HepG2 (cell line): Measurements from ENCODE around the gene CNGA2. TPM values are rescaled to one million over a fixed set of nuclear protein-coding genes. Genes with fewer than 3 reads are reported as not detected.

Source experiments
- ATAC-seq: fragments of 200-7000 bp; cut with Tn5 transposase; 3 replicates; pipeline ENCODE4 v1.9.1; 2020; ENCODE audit warnings: mild to moderate bottlenecking, moderate library complexity
- BruUV-seq: library from RNA; stranded (reverse); fragments of 400-500 nt; replicated peaks from 2 replicates; lab custom pipeline; 2021; lab: Mats Ljungman, UMichigan
- CTCF ChIA-PET: fragments of 300-600 bp; formaldehyde crosslinking; extraction: SDS; loops from one replicate; lab custom pipeline; 2021; ENCODE audit warnings: low total read pairs, inconsistent platforms, low intra/inter-chr PET ratio; lab: Yijun Ruan, JAX
- POLR2A ChIA-PET: fragments of 350-600 bp; sonication (Branson Sonifier 250); formaldehyde crosslinking; loops from one replicate; lab custom pipeline; 2020; ENCODE audit warnings: antibody characterized with exemption, inconsistent platforms; lab: Yijun Ruan, JAX
- DNase-seq: peaks from one replicate; pipeline ENCODE4 v3.0.0-alpha.2; 2015; ENCODE audit warnings: low spot score
- FAIRE-seq: peaks from 3 replicates; lab custom pipeline; 2011; peaks lifted over from hg19 to GRCh38; lab: Jason Lieb, UNC
- H2AFZ ChIP-seq: one replicate; pipeline ENCODE4 v1.6.1; 2011; ENCODE audit warnings: low read length, inconsistent platforms
- H3K27ac ChIP-seq: fragments of 300-600 bp; 3 replicates; pipeline ENCODE4 v1.8.0; 2011; ENCODE audit warnings: mixed run types, mild to moderate bottlenecking, mixed read lengths, low read length, inconsistent platforms; ENCODE audit not compliant: insufficient read depth; ENCODE audit errors: extremely low read length
- H3K27me3 ChIP-seq, 2 experiments: fragments of 200-600 bp in 1 of 2; 2 replicates in 1 of 2; 3 replicates in 1 of 2; pipeline versions ENCODE4 v1.6.0 to v1.8.0; 2011; ENCODE audit warnings: low read length in 2 of 2, mild to moderate bottlenecking in 2 of 2, moderate library complexity in 2 of 2, inconsistent platforms in 1 of 2; ENCODE audit not compliant: insufficient read depth in 2 of 2, control insufficient read depth in 1 of 2
- H3K36me3 ChIP-seq, 2 experiments: fragments of 200-600 bp in 1 of 2; replicated peaks in 1 of 2; 2 replicates in 1 of 2; 3 replicates in 1 of 2; pipeline versions ENCODE4 v1.5.1 to v1.8.0; 2011; ENCODE audit warnings: low read length in 2 of 2, inconsistent platforms in 1 of 2; ENCODE audit not compliant: insufficient read depth in 2 of 2, control insufficient read depth in 1 of 2
- H3K4me1 ChIP-seq: 2 replicates; pipeline ENCODE4 v1.5.1; 2012; ENCODE audit warnings: low read length, inconsistent platforms; ENCODE audit not compliant: insufficient read depth
- H3K4me2 ChIP-seq: 2 replicates; pipeline ENCODE4 v1.6.0; 2011; ENCODE audit warnings: low read depth, low read length, inconsistent platforms
- H3K4me3 ChIP-seq, 3 experiments: fragments of 200-600 bp in 1 of 3; sonication (generic), shearing (Covaris generic) in 1 of 3; replicated peaks in 1 of 3; 2 replicates each; pipeline ENCODE4 v1.5.1; 2011 to 2016; ENCODE audit warnings: low read length in 3 of 3, inconsistent platforms in 2 of 3, low read depth in 2 of 3, mild to moderate bottlenecking in 2 of 3, control low read depth in 1 of 3, mixed read lengths in 1 of 3; ENCODE audit not compliant: insufficient read depth in 1 of 3
- H3K79me2 ChIP-seq: one replicate; pipeline ENCODE4 v1.6.1; 2011; ENCODE audit warnings: low read length, inconsistent platforms; ENCODE audit not compliant: insufficient read depth
- H3K9ac ChIP-seq: 2 replicates; pipeline ENCODE4 v1.6.0; 2011; ENCODE audit warnings: mild to moderate bottlenecking, low read depth, low read length, inconsistent platforms; ENCODE audit not compliant: insufficient read depth
- H3K9me3 ChIP-seq: 2 replicates; pipeline ENCODE4 v1.5.1; 2012; ENCODE audit warnings: mild to moderate bottlenecking, low read length
- H4K20me1 ChIP-seq: 2 replicates; pipeline ENCODE4 v1.6.0; 2011; ENCODE audit warnings: inconsistent platforms, mild to moderate bottlenecking, low read length, moderate library complexity; ENCODE audit not compliant: insufficient read depth
- CBX1 ChIP-seq: IDR thresholded peaks from one replicate; pipeline ENCODE4 v1.6.1; 2016; ENCODE audit warnings: antibody characterized with exemption, low read depth
- GFI1 ChIP-seq: sonication (generic); formaldehyde crosslinking; IDR thresholded peaks from 2 replicates; pipeline ENCODE4 v1.5.0; 2020; ENCODE audit warnings: missing genetic modification reagents, mild to moderate bottlenecking, borderline replicate concordance
- POGZ ChIP-seq: sonication (generic); formaldehyde crosslinking; IDR thresholded peaks from 2 replicates; pipeline ENCODE4 v1.4.0; 2020; ENCODE audit warnings: mild to moderate bottlenecking, missing genetic modification reagents
- RBM39 ChIP-seq: fragments of 200-400 bp; formaldehyde crosslinking; IDR thresholded peaks from one replicate; pipeline ENCODE4 v1.6.1; 2018; ENCODE audit warnings: antibody characterized with exemption, mild to moderate bottlenecking, low read depth, low read length; ENCODE audit not compliant: poor library complexity, severe bottlenecking
- SALL2 ChIP-seq: sonication (generic); formaldehyde crosslinking; IDR thresholded peaks from 2 replicates; pipeline ENCODE4 v1.8.1; 2023; ENCODE audit warnings: mild to moderate bottlenecking, missing genetic modification reagents, inconsistent platforms
- ZFP36L1 ChIP-seq: sonication (generic); formaldehyde crosslinking; IDR thresholded peaks from 2 replicates; pipeline ENCODE4 v1.8.0; 2022; ENCODE audit warnings: mild to moderate bottlenecking, missing genetic modification reagents, moderate library complexity
- ZKSCAN8 ChIP-seq: IDR thresholded peaks from 2 replicates; pipeline ENCODE4 v1.6.1; 2016; ENCODE audit warnings: borderline replicate concordance, missing genetic modification reagents, missing compliant biosample characterization
- ZNF121 ChIP-seq: sonication (generic); formaldehyde crosslinking; IDR thresholded peaks from 2 replicates; pipeline ENCODE4 v1.5.0; 2020; ENCODE audit warnings: mild to moderate bottlenecking, missing genetic modification reagents
- ZNF143 ChIP-seq: sonication (generic); formaldehyde crosslinking; IDR thresholded peaks from 2 replicates; pipeline ENCODE4 v1.4.0; 2020; ENCODE audit warnings: missing genetic modification reagents
- ZNF20 ChIP-seq: sonication (generic); formaldehyde crosslinking; IDR thresholded peaks from 2 replicates; pipeline ENCODE4 v1.4.0; 2020; ENCODE audit warnings: mild to moderate bottlenecking, moderate library complexity, missing genetic modification reagents
- ZNF530 ChIP-seq: sonication (generic); formaldehyde crosslinking; IDR thresholded peaks from 2 replicates; pipeline ENCODE4 v1.5.0; 2020; ENCODE audit warnings: low read depth, mild to moderate bottlenecking, missing genetic modification reagents
- WGBS: methylation state at CpG from one replicate; pipeline ENCODE4 v1.1.6; 2017; ENCODE audit warnings: low lambda C conversion rate; 5-methylcytosine and 5-hydroxymethylcytosine counted together
- in situ Hi-C: cut with HindIII; loops from 2 replicates; pipeline ENCODE4 v1.10.0; 2017; ENCODE audit warnings: low pct_unique_long_range_greater_than_20kb; ENCODE audit not compliant: extremely low pct_ligation_motif_present
- intact Hi-C: fragments of 100-400 bp; cut with micrococcal nuclease; formaldehyde crosslinking; loops from one replicate; pipeline ENCODE4 v1.10.0; 2022; ENCODE audit not compliant: unreplicated experiment
- polyA plus RNA-seq, 8 experiments: library from polyadenylated mRNA; depleted of rRNA in 3 of 8; stranded (reverse) in 7 of 8; unstranded in 1 of 8; fragments of >200 nt; fragmentation: Illumina TruSeq in 4 of 8; extraction: Trizol in 4 of 8; gene quantifications; 2 replicates each; pipeline versions ENCODE4 v1.2.1 to v1.2.3, GENCODE V29; 2011 to 2016; ENCODE audit warnings: low read depth in 4 of 8, missing spikeins in 1 of 8, mixed read lengths in 1 of 8; ENCODE audit not compliant: insufficient read depth in 1 of 8
- total RNA-seq, 5 experiments: library from RNA; depleted of rRNA; stranded (reverse); fragments of >200 nt; fragmentation: Illumina TruSeq; extraction: Trizol; gene quantifications; 2 replicates each; pipeline ENCODE4 v1.2.3, GENCODE V29; 2016; ENCODE audit warnings: low read depth in 1 of 5
- TF ChIP-seq, protein P1 (sequence below): sonication (generic); formaldehyde crosslinking; IDR thresholded peaks from 2 replicates; pipeline ENCODE4 v1.4.0; 2020; ENCODE audit warnings: mild to moderate bottlenecking, missing genetic modification reagents, borderline replicate concordance

CNGA2 gene
- total and polyA plus RNA-seq, 2 of the 13 experiments (the other 11 are each of a cell fraction or from before 2014, with no cell fraction given): not detected

- no peak overlapping the region for H3K4me2 ChIP-seq
- no peak for ATAC-seq
These were observed 5.4 kb upstream of the CNGA2 start for GRCh38 chrX:151729056-151729725.

More at GRCh38 chrX:151729056-151729725, 5.4 kb upstream of the CNGA2 start:
- Histone ChIP-seq H2AFZ (no peak overlapping the region), H4K20me1 (no peaks in the 10 kb centered on the region), H3K4me1 (no peaks in the 10 kb centered on the region), H3K27ac (no peak overlapping the region), H3K79me2 (no peaks in the 10 kb centered on the region), H3K9ac (no peak overlapping the region), H3K36me3 (no peaks in the 10 kb centered on the region), H3K4me3 (no peak overlapping the region), H3K27me3 (no peaks in the 10 kb centered on the region), H3K9me3 (no peaks in the 10 kb centered on the region)
- no TSS peak for BruUV-seq
- FAIRE-seq (no peak), DNase-seq (no peak)
- TF ChIP-seq ZKSCAN8 (CRISPR knock-in tag): no peak
- TF ChIP-seq ZFP36L1: no peak
- no peak for TF ChIP-seq POGZ (CRISPR knock-in tag)
- TF ChIP-seq ZNF20 (CRISPR knock-in tag): no peak
- TF ChIP-seq ZNF530 (CRISPR knock-in tag): no peak
- TF ChIP-seq SALL2 (CRISPR knock-in tag): no peak
- no peak for TF ChIP-seq ZNF143 (CRISPR knock-in tag)
- no peak for TF ChIP-seq RBM39
- no peak for TF ChIP-seq GFI1
- TF ChIP-seq, protein P1, sequence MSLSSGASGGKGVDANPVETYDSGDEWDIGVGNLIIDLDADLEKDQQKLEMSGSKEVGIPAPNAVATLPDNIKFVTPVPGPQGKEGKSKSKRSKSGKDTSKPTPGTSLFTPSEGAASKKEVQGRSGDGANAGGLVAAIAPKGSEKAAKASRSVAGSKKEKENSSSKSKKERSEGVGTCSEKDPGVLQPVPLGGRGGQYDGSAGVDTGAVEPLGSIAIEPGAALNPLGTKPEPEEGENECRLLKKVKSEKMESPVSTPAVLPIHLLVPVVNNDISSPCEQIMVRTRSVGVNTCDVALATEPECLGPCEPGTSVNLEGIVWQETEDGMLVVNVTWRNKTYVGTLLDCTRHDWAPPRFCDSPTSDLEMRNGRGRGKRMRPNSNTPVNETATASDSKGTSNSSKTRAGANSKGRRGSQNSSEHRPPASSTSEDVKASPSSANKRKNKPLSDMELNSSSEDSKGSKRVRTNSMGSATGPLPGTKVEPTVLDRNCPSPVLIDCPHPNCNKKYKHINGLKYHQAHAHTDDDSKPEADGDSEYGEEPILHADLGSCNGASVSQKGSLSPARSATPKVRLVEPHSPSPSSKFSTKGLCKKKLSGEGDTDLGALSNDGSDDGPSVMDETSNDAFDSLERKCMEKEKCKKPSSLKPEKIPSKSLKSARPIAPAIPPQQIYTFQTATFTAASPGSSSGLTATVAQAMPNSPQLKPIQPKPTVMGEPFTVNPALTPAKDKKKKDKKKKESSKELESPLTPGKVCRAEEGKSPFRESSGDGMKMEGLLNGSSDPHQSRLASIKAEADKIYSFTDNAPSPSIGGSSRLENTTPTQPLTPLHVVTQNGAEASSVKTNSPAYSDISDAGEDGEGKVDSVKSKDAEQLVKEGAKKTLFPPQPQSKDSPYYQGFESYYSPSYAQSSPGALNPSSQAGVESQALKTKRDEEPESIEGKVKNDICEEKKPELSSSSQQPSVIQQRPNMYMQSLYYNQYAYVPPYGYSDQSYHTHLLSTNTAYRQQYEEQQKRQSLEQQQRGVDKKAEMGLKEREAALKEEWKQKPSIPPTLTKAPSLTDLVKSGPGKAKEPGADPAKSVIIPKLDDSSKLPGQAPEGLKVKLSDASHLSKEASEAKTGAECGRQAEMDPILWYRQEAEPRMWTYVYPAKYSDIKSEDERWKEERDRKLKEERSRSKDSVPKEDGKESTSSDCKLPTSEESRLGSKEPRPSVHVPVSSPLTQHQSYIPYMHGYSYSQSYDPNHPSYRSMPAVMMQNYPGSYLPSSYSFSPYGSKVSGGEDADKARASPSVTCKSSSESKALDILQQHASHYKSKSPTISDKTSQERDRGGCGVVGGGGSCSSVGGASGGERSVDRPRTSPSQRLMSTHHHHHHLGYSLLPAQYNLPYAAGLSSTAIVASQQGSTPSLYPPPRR: no peak
- TF ChIP-seq CBX1: no peak
- TF ChIP-seq ZNF121 (CRISPR knock-in tag): no peak
- POLR2A ChIA-PET: no interaction called here
- CTCF ChIA-PET: no interaction called here
- intact Hi-C loops: no loop called here
- 83% methylated on average over 1 of the region's 4 CpGs for WGBS
- in situ Hi-C loops: loop anchor here (25.0 kb wide), 1 partner anchor 1083 kb away; no protein-coding TSS in a partner anchor
